Astrocyte (in vitro differentiated cells and primary cell): ENCODE results near the gene SLCO4A1. TPM values are rescaled to one million over a fixed set of nuclear protein-coding genes. Genes with fewer than 3 reads are reported as not detected.

Experiments
- DNase-seq: peaks from one replicate; pipeline ENCODE4 v3.0.0-alpha.2; 2010; ENCODE audit warnings: low read depth
- FAIRE-seq: peaks from 2 replicates; lab custom pipeline; 2011; peaks lifted over from hg19 to GRCh38; lab: Jason Lieb, UNC
- H2AFZ ChIP-seq: 2 replicates; pipeline ENCODE4 v1.6.0; 2012; ENCODE audit warnings: low read depth, low read length, inconsistent platforms
- H3K27ac ChIP-seq: 2 replicates; pipeline ENCODE4 v1.5.1; 2011; ENCODE audit warnings: low read depth, low read length, inconsistent platforms
- H3K27me3 ChIP-seq: 2 replicates; pipeline ENCODE4 v1.6.0; 2011; ENCODE audit warnings: low read length, inconsistent platforms; ENCODE audit not compliant: insufficient read depth
- H3K36me3 ChIP-seq: 2 replicates; pipeline ENCODE4 v1.5.1; 2011; ENCODE audit warnings: low read length, inconsistent platforms; ENCODE audit not compliant: insufficient read depth
- H3K4me1 ChIP-seq: 2 replicates; pipeline ENCODE4 v1.5.1; 2011; ENCODE audit warnings: low read length, inconsistent platforms; ENCODE audit not compliant: insufficient read depth
- H3K4me2 ChIP-seq: 2 replicates; pipeline ENCODE4 v1.6.0; 2012; ENCODE audit warnings: low read length, inconsistent platforms
- H3K4me3 ChIP-seq: 2 replicates; pipeline ENCODE4 v1.5.1; 2011; ENCODE audit warnings: low read depth, mild to moderate bottlenecking, low read length, inconsistent platforms; ENCODE audit not compliant: insufficient read depth
- H3K79me2 ChIP-seq: 2 replicates; pipeline ENCODE4 v1.6.0; 2012; ENCODE audit warnings: mild to moderate bottlenecking, low read length, inconsistent platforms; ENCODE audit not compliant: insufficient read depth
- H3K9ac ChIP-seq: 2 replicates; pipeline ENCODE4 v1.6.0; 2012; ENCODE audit warnings: mild to moderate bottlenecking, low read length, inconsistent platforms
- H3K9me3 ChIP-seq: 2 replicates; pipeline ENCODE4 v1.5.1; 2012; ENCODE audit warnings: low read depth, mild to moderate bottlenecking, low read length, inconsistent platforms; ENCODE audit not compliant: insufficient read depth
- H4K20me1 ChIP-seq: 2 replicates; pipeline ENCODE4 v1.6.0; 2012; ENCODE audit warnings: low read length, inconsistent platforms; ENCODE audit not compliant: insufficient read depth
- H3K27ac Mint-ChIP-seq: one replicate; pipeline ENCODE4 v1.8.0; 2021; ENCODE audit warnings: mild to moderate bottlenecking, mixed read lengths; ENCODE audit not compliant: unreplicated experiment
- H3K27me3 Mint-ChIP-seq: one replicate; pipeline ENCODE4 v1.8.0; 2021; ENCODE audit warnings: low read depth, mixed read lengths; ENCODE audit not compliant: unreplicated experiment
- H3K36me3 Mint-ChIP-seq: one replicate; pipeline ENCODE4 v1.8.0; 2021; ENCODE audit warnings: low read depth, mixed read lengths; ENCODE audit not compliant: unreplicated experiment
- H3K4me1 Mint-ChIP-seq: one replicate; pipeline ENCODE4 v1.8.0; 2021; ENCODE audit warnings: low read depth, mixed read lengths; ENCODE audit not compliant: unreplicated experiment
- H3K4me3 Mint-ChIP-seq: one replicate; pipeline ENCODE4 v1.8.0; 2021; ENCODE audit warnings: mild to moderate bottlenecking, moderate library complexity, mixed read lengths; ENCODE audit not compliant: unreplicated experiment
- H3K9me3 Mint-ChIP-seq: one replicate; pipeline ENCODE4 v1.8.0; 2021; ENCODE audit warnings: mild to moderate bottlenecking, mixed read lengths; ENCODE audit not compliant: unreplicated experiment
- CTCF ChIP-seq: IDR thresholded peaks from 2 replicates; pipeline ENCODE4 v1.5.1; 2011; ENCODE audit warnings: low read depth, mild to moderate bottlenecking, inconsistent platforms, low read length, moderate library complexity; ENCODE audit not compliant: insufficient read depth
- EZH2 ChIP-seq: IDR thresholded peaks from 2 replicates; pipeline ENCODE4 v1.6.1; 2012; ENCODE audit warnings: mild to moderate bottlenecking, low read length, inconsistent platforms; ENCODE audit not compliant: insufficient read depth
- total RNA-seq: library from RNA; stranded (reverse); gene quantifications from 2 replicates; pipeline ENCODE4 v1.2.1, GENCODE V29; 2021

The SLCO4A1 gene
- total RNA-seq, 1 donor from 2014 or later, result 0.43 TPM

GRCh38 chr20:62718546-62718945 is 76.2 kb downstream of the SLCO4A1 start:
- no peak overlapping the region for H3K27ac ChIP-seq
- no peaks in the 10 kb centered on the region for H3K36me3 ChIP-seq
- H3K4me3 ChIP-seq, result no peak overlapping the region
- no peak for TF ChIP-seq EZH2
- no peak for TF ChIP-seq CTCF
- H3K9ac ChIP-seq, result no peak overlapping the region
- H3K9me3 ChIP-seq, result peaks cover 18% of the 10 kb centered on the region
- no peaks in the 10 kb centered on the region for H4K20me1 ChIP-seq
- H3K4me1 ChIP-seq, result peaks cover 2% of the 10 kb centered on the region
- H3K27me3 Mint-ChIP-seq, result peaks cover 55% of the 10 kb centered on the region
- H3K27ac Mint-ChIP-seq, result no peak overlapping the region
- H3K9me3 Mint-ChIP-seq, result peaks cover 37% of the 10 kb centered on the region
- peaks cover 24% of the 10 kb centered on the region for H3K27me3 ChIP-seq
- H3K4me1 Mint-ChIP-seq, result peaks cover 12% of the 10 kb centered on the region
- no peak overlapping the region for H2AFZ ChIP-seq
- H3K4me2 ChIP-seq, result no peak overlapping the region
- peaks cover 6% of the 10 kb centered on the region for H3K36me3 Mint-ChIP-seq
- H3K79me2 ChIP-seq, result no peaks in the 10 kb centered on the region
- DNase-seq (no peak), FAIRE-seq (no peak)
- H3K4me3 Mint-ChIP-seq, result no peak overlapping the region

- peaks cover 17% of the 10 kb centered on the region for H3K9me3 ChIP-seq
- no peaks in the 10 kb centered on the region for H4K20me1 ChIP-seq
- H3K27me3 ChIP-seq, result peaks cover 20% of the 10 kb centered on the region
- TF ChIP-seq EZH2, result no peak
- TF ChIP-seq CTCF, result no peak
- Mint-ChIP-seq H3K36me3 (peaks cover 6% of the 10 kb centered on the region), H3K27me3 (peaks cover 48% of the 10 kb centered on the region), H3K4me3 (no peak overlapping the region), H3K9me3 (peaks cover 36% of the 10 kb centered on the region), H3K27ac (no peak overlapping the region), H3K4me1 (peaks cover 12% of the 10 kb centered on the region)
- H3K36me3 ChIP-seq, result no peaks in the 10 kb centered on the region
- H3K4me3 ChIP-seq, result no peak overlapping the region
- no peak overlapping the region for H3K27ac ChIP-seq
- peak overlapping the region; percentile 63 for H3K4me2 ChIP-seq
- peaks cover 4% of the 10 kb centered on the region for H3K4me1 ChIP-seq
- no peak overlapping the region for H2AFZ ChIP-seq
- H3K79me2 ChIP-seq, result no peaks in the 10 kb centered on the region
- H3K9ac ChIP-seq, result no peak overlapping the region
- FAIRE-seq, result no peak
- peak; percentile 41 for DNase-seq
Observed at GRCh38 chr20:62719250-62719935, 77.1 kb downstream of the SLCO4A1 start.

Other genes starting within 250 kb of the SLCO4A1 start
- 4.4 and 5.4 TPM in 2 replicates for gene CABLES2, start 235.2 kb upstream of the SLCO4A1 start, total RNA-seq
- gene RBBP8NL, start 215.0 kb upstream of the SLCO4A1 start, total RNA-seq, result 0.14 TPM in 1 of 2 replicates, not detected in the other
- gene GATA5, start 166.5 kb upstream of the SLCO4A1 start, total RNA-seq, result not detected in 2 replicates
- gene NTSR1, start 66.3 kb downstream of the SLCO4A1 start, total RNA-seq, result 0.10 and 0.16 TPM in 2 replicates
- gene MRGBP, start 154.0 kb downstream of the SLCO4A1 start, total RNA-seq, result 18.7 and 19.3 TPM in 2 replicates
- 93.4 and 96.5 TPM in 2 replicates for gene OGFR, start 162.3 kb downstream of the SLCO4A1 start, total RNA-seq
- gene COL9A3, start 174.5 kb downstream of the SLCO4A1 start, total RNA-seq, result 43.0 and 54.3 TPM in 2 replicates
- 11.0 and 13.5 TPM in 2 replicates for gene TCFL5, start 219.3 kb downstream of the SLCO4A1 start, total RNA-seq